Measurements from ENCODE around the gene SLIT3.

Gene SLIT3

GRCh38 chr5:169299663-169300467 lies 1.1 kb downstream of the SLIT3 start:
- no peak for DNase-seq (ENCODE audit: low read depth)
- TF ChIP-seq CTCF (conservative IDR thresholded peaks at IDR 0.05; ENCODE audit: low read depth, low read length), result no peak

GRCh38 chr5:169299191-169299662 lies 1.7 kb downstream of the SLIT3 start:
- TF ChIP-seq CTCF (conservative IDR thresholded peaks at IDR 0.05; ENCODE audit: low read depth, low read length), result no peak
- DNase-seq (ENCODE audit: low read depth), result no peak
- no peak overlapping the region for H3K4me3 ChIP-seq (ENCODE audit: low read depth, low read length)

More at GRCh38 chr5:169299663-169300467, 1.1 kb downstream of the SLIT3 start:
- H3K4me3 ChIP-seq (ENCODE audit: low read depth, low read length), result no peak overlapping the region

GRCh38 chr5:169298193-169298592 lies 2.7 kb downstream of the SLIT3 start:
- no peak for DNase-seq (ENCODE audit: low read depth)
- no peak for TF ChIP-seq CTCF (conservative IDR thresholded peaks at IDR 0.05; ENCODE audit: low read depth, low read length)
- no peak overlapping the region for H3K4me3 ChIP-seq (ENCODE audit: low read depth, low read length)

- no peak for TF ChIP-seq CTCF (conservative IDR thresholded peaks at IDR 0.05; ENCODE audit: low read depth, low read length)
- DNase-seq (ENCODE audit: low read depth), result no peak
- no peak overlapping the region for H3K4me3 ChIP-seq (ENCODE audit: low read depth, low read length)
These were observed 4.4 kb downstream of the SLIT3 start for GRCh38 chr5:169296419-169297143.

- H3K4me3 ChIP-seq (ENCODE audit: low read depth, low read length), result no peak overlapping the region
- no peak for TF ChIP-seq CTCF (conservative IDR thresholded peaks at IDR 0.05; ENCODE audit: low read depth, low read length)
- no peak for DNase-seq (ENCODE audit: low read depth)
These were observed 5.6 kb downstream of the SLIT3 start for GRCh38 chr5:169295306-169295705.

GRCh38 chr5:169294621-169295020 lies 6.3 kb downstream of the SLIT3 start:
- TF ChIP-seq CTCF (conservative IDR thresholded peaks at IDR 0.05; ENCODE audit: low read depth, low read length), result no peak
- H3K4me3 ChIP-seq (ENCODE audit: low read depth, low read length), result no peak overlapping the region
- DNase-seq (ENCODE audit: low read depth), result no peak
